ENCODE results near the gene GPR152.

The GPR152 gene

GRCh38 chr11:67452141-67452952 lies at the start of gene GPR152:
Gene GPR152, minus strand, starts transcription at chr11:67452729. Its CDS starts 5 bp downstream, at chr11:67452724.
- DNase-seq (ENCODE audit: low read depth in 2 of 2) = no peak

GRCh38 chr11:67501854-67502253 lies 49.3 kb upstream of the GPR152 start:
- DNase-seq (ENCODE audit: low read depth in 2 of 2) = no peak

- no peak for DNase-seq (ENCODE audit: low read depth in 2 of 2)
Observed at GRCh38 chr11:67500831-67501715, 48.5 kb upstream of the GPR152 start.

- DNase-seq (ENCODE audit: low read depth in 2 of 2) = no peak
Observed at GRCh38 chr11:67500484-67500821, 47.9 kb upstream of the GPR152 start.

- DNase-seq (ENCODE audit: low read depth in 2 of 2) = no peak
Observed at GRCh38 chr11:67499808-67500483, 47.4 kb upstream of the GPR152 start.

GRCh38 chr11:67498544-67498972 lies 46.0 kb upstream of the GPR152 start:
- DNase-seq (ENCODE audit: low read depth in 2 of 2) = no peak

GRCh38 chr11:67497656-67498291 lies 45.2 kb upstream of the GPR152 start:
- DNase-seq (ENCODE audit: low read depth in 2 of 2) = no peak

- DNase-seq (ENCODE audit: low read depth in 2 of 2) = no peak
Observed at GRCh38 chr11:67496113-67496512, 43.6 kb upstream of the GPR152 start.

- DNase-seq (ENCODE audit: low read depth in 2 of 2) = no peak
Observed at GRCh38 chr11:67495234-67496005, 42.9 kb upstream of the GPR152 start.

GRCh38 chr11:67494371-67495233 lies 42.1 kb upstream of the GPR152 start:
- DNase-seq (ENCODE audit: low read depth in 2 of 2) = no peak

- DNase-seq (ENCODE audit: low read depth in 2 of 2) = no peak
Observed at GRCh38 chr11:67493548-67494370, 41.2 kb upstream of the GPR152 start.

GRCh38 chr11:67492801-67493547 lies 40.4 kb upstream of the GPR152 start:
- DNase-seq (ENCODE audit: low read depth in 2 of 2) = no peak

GRCh38 chr11:67492069-67492727 lies 39.7 kb upstream of the GPR152 start:
- no peak for DNase-seq (ENCODE audit: low read depth in 2 of 2)

GRCh38 chr11:67491276-67492068 lies 38.9 kb upstream of the GPR152 start:
- no peak for DNase-seq (ENCODE audit: low read depth in 2 of 2)

- no peak for DNase-seq (ENCODE audit: low read depth in 2 of 2)
Observed at GRCh38 chr11:67490727-67491065, 38.2 kb upstream of the GPR152 start.

GRCh38 chr11:67489885-67490726 lies 37.6 kb upstream of the GPR152 start:
- no peak for DNase-seq (ENCODE audit: low read depth in 2 of 2)
